ENCODE data around the gene CYB561D2. TPM values are rescaled to one million over a fixed set of nuclear protein-coding genes. Genes with fewer than 3 reads are reported as not detected.

CYB561D2 gene
- polyA plus RNA-seq, 3 donors from 2014 or later: 120 to 158 (median 131) TPM

Other genes with a start within 250 kb of the CYB561D2 start
- gene SEMA3F, start 195.5 kb upstream of the CYB561D2 start, polyA plus RNA-seq: not detected
- gene GNAT1, start 159.3 kb upstream of the CYB561D2 start, polyA plus RNA-seq: not detected
- not detected for gene SLC38A3, start 145.6 kb upstream of the CYB561D2 start, polyA plus RNA-seq
- gene GNAI2, start 114.7 kb upstream of the CYB561D2 start, polyA plus RNA-seq: 100 to 1,000 TPM; 550 to 903 (median 902) TPM
- gene SEMA3B, start 81.7 kb upstream of the CYB561D2 start, polyA plus RNA-seq: not detected
- not detected for gene LSMEM2, start 71.8 kb upstream of the CYB561D2 start, polyA plus RNA-seq
- gene IFRD2, start 58.4 kb upstream of the CYB561D2 start, polyA plus RNA-seq: 10 to 100 TPM; 38.0 to 54.3 (median 51.3) TPM
- 1 to 10 TPM; 1.5 to 2.4 (median 2.2) TPM for gene HYAL3, start 51.5 kb upstream of the CYB561D2 start, polyA plus RNA-seq
- 10 to 100 TPM in 2 of 3 donors, 1 to 10 TPM in 1; 4.7 to 13.4 (median 10.5) TPM for gene NAA80, start 51.5 kb upstream of the CYB561D2 start, polyA plus RNA-seq
- gene HYAL1, start 47.3 kb upstream of the CYB561D2 start, polyA plus RNA-seq: under 1 TPM in 2 of 3 donors, not detected in 1; 0.18 to 0.57 TPM
- gene HYAL2, start 28.1 kb upstream of the CYB561D2 start, polyA plus RNA-seq: 10 to 100 TPM in 2 of 3 donors, 1 to 10 TPM in 1; 4.9 to 15.0 (median 10.8) TPM
- 10 to 100 TPM; 42.9 to 70.4 (median 68.4) TPM for gene TUSC2, start 22.6 kb upstream of the CYB561D2 start, polyA plus RNA-seq
- 100 to 1,000 TPM; 172 to 253 (median 187) TPM for gene RASSF1, start 10.0 kb upstream of the CYB561D2 start, polyA plus RNA-seq
- 1 to 10 TPM; 2.3 to 3.7 (median 3.6) TPM for gene ZMYND10, start 5.1 kb upstream of the CYB561D2 start, polyA plus RNA-seq
- gene NPRL2, start 87 bp upstream of the CYB561D2 start, polyA plus RNA-seq: 100 to 1,000 TPM in 2 of 3 donors, 10 to 100 TPM in 1; 77.5 to 104 (median 101) TPM
- 10 to 100 TPM; 27.9 to 48.6 (median 36.6) TPM for gene TMEM115, start 8.7 kb downstream of the CYB561D2 start, polyA plus RNA-seq
- 1 to 10 TPM; 1.5 to 6.0 (median 2.3) TPM for gene CACNA2D2, start 152.8 kb downstream of the CYB561D2 start, polyA plus RNA-seq
- 10 to 100 TPM in 2 of 3 donors, 1 to 10 TPM in 1; 8.8 to 28.8 (median 11.5) TPM for gene C3orf18, start 216.9 kb downstream of the CYB561D2 start, polyA plus RNA-seq
- 10 to 100 TPM; 18.3 to 54.9 (median 29.7) TPM for gene HEMK1, start 218.7 kb downstream of the CYB561D2 start, polyA plus RNA-seq

Measured in immature natural killer cell (primary cell).